Activated CD8-positive, alpha-beta memory T cell treated with anti-CD3 and anti-CD28 coated beads, Interleukin-2, amount 50 U/mL, for 24 hours (primary cell): ENCODE data around the gene FGD3.
"Not testable (repeated sequence)": the region's sequence is repeated elsewhere in the genome, so short reads cannot be mapped to it uniquely, and the experiment has no call there.

Source experiments
- DNase-seq: peaks from one replicate; pipeline ENCODE4 v3.0.0-alpha.2; 2020; ENCODE audit errors: extremely low read depth

The FGD3 gene

GRCh38 chr9:93010056-93010455, 62.7 kb downstream of the FGD3 start:
- no peak for DNase-seq

GRCh38 chr9:93010704-93011103, 63.4 kb downstream of the FGD3 start:
- DNase-seq = no peak

- no peak for DNase-seq
Measured at GRCh38 chr9:93011114-93011513, 63.8 kb downstream of the FGD3 start.

- no peak for DNase-seq
Measured at GRCh38 chr9:93012963-93013855, 65.9 kb downstream of the FGD3 start.

GRCh38 chr9:93013856-93014582, 66.7 kb downstream of the FGD3 start:
- DNase-seq = no peak

- DNase-seq = not testable (repeated sequence)
Measured at GRCh38 chr9:93015190-93015589, 67.9 kb downstream of the FGD3 start.

- no peak for DNase-seq
Measured at GRCh38 chr9:93017621-93018020, 70.3 kb downstream of the FGD3 start.

GRCh38 chr9:93020151-93020550, 72.8 kb downstream of the FGD3 start:
- DNase-seq = no peak

GRCh38 chr9:93020771-93021670, 73.7 kb downstream of the FGD3 start:
- no peak for DNase-seq

GRCh38 chr9:93022066-93022465, 74.7 kb downstream of the FGD3 start:
- no peak for DNase-seq

GRCh38 chr9:93022721-93023520, 75.6 kb downstream of the FGD3 start:
- DNase-seq = no peak

GRCh38 chr9:93023521-93023815, 76.1 kb downstream of the FGD3 start:
- DNase-seq = no peak

- DNase-seq = no peak
Measured at GRCh38 chr9:93024646-93024910, 77.3 kb downstream of the FGD3 start.

GRCh38 chr9:93024986-93025630, 77.8 kb downstream of the FGD3 start:
- DNase-seq = no peak

- DNase-seq = no peak
Measured at GRCh38 chr9:93025736-93026135, 78.4 kb downstream of the FGD3 start.

- DNase-seq = no peak
Measured at GRCh38 chr9:93026640-93027039, 79.3 kb downstream of the FGD3 start.

GRCh38 chr9:93027750-93028149, 80.4 kb downstream of the FGD3 start:
- no peak for DNase-seq

GRCh38 chr9:93028448-93029006, 81.2 kb downstream of the FGD3 start:
- no peak for DNase-seq

GRCh38 chr9:93030642-93031628, 83.6 kb downstream of the FGD3 start:
- DNase-seq = no peak
